Measurements from ENCODE around the gene HCFC1. TPM values are rescaled to one million over a fixed set of nuclear protein-coding genes. Genes with fewer than 3 reads are reported as not detected.

Gene HCFC1
- total and polyA plus RNA-seq, 2 of the 8 experiments (the other 6 are each of a cell fraction or from before 2014, with no cell fraction given) = 24.9 to 117 TPM

DNA sequence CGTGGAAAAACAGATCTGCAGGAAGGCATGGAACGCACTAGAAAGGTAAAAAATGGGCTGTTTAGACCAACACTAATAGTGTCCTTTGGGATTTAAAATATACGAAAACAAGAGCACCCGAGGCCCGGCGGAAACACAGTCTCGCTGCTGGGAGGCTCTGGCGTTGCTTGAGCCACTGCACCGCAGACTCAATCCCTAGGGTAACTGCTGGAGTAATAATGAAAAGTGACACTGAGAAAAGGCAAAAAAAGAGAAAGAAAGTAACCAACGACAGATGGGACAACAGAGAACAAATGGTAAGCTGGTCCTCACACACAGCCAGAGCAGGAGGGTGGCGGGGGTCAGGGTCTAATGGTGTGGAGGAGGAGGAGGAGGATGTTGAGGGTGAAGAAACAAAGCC, 32.7 kb upstream of the HCFC1 start (continued):
- TF ChIP-seq, protein P1, sequence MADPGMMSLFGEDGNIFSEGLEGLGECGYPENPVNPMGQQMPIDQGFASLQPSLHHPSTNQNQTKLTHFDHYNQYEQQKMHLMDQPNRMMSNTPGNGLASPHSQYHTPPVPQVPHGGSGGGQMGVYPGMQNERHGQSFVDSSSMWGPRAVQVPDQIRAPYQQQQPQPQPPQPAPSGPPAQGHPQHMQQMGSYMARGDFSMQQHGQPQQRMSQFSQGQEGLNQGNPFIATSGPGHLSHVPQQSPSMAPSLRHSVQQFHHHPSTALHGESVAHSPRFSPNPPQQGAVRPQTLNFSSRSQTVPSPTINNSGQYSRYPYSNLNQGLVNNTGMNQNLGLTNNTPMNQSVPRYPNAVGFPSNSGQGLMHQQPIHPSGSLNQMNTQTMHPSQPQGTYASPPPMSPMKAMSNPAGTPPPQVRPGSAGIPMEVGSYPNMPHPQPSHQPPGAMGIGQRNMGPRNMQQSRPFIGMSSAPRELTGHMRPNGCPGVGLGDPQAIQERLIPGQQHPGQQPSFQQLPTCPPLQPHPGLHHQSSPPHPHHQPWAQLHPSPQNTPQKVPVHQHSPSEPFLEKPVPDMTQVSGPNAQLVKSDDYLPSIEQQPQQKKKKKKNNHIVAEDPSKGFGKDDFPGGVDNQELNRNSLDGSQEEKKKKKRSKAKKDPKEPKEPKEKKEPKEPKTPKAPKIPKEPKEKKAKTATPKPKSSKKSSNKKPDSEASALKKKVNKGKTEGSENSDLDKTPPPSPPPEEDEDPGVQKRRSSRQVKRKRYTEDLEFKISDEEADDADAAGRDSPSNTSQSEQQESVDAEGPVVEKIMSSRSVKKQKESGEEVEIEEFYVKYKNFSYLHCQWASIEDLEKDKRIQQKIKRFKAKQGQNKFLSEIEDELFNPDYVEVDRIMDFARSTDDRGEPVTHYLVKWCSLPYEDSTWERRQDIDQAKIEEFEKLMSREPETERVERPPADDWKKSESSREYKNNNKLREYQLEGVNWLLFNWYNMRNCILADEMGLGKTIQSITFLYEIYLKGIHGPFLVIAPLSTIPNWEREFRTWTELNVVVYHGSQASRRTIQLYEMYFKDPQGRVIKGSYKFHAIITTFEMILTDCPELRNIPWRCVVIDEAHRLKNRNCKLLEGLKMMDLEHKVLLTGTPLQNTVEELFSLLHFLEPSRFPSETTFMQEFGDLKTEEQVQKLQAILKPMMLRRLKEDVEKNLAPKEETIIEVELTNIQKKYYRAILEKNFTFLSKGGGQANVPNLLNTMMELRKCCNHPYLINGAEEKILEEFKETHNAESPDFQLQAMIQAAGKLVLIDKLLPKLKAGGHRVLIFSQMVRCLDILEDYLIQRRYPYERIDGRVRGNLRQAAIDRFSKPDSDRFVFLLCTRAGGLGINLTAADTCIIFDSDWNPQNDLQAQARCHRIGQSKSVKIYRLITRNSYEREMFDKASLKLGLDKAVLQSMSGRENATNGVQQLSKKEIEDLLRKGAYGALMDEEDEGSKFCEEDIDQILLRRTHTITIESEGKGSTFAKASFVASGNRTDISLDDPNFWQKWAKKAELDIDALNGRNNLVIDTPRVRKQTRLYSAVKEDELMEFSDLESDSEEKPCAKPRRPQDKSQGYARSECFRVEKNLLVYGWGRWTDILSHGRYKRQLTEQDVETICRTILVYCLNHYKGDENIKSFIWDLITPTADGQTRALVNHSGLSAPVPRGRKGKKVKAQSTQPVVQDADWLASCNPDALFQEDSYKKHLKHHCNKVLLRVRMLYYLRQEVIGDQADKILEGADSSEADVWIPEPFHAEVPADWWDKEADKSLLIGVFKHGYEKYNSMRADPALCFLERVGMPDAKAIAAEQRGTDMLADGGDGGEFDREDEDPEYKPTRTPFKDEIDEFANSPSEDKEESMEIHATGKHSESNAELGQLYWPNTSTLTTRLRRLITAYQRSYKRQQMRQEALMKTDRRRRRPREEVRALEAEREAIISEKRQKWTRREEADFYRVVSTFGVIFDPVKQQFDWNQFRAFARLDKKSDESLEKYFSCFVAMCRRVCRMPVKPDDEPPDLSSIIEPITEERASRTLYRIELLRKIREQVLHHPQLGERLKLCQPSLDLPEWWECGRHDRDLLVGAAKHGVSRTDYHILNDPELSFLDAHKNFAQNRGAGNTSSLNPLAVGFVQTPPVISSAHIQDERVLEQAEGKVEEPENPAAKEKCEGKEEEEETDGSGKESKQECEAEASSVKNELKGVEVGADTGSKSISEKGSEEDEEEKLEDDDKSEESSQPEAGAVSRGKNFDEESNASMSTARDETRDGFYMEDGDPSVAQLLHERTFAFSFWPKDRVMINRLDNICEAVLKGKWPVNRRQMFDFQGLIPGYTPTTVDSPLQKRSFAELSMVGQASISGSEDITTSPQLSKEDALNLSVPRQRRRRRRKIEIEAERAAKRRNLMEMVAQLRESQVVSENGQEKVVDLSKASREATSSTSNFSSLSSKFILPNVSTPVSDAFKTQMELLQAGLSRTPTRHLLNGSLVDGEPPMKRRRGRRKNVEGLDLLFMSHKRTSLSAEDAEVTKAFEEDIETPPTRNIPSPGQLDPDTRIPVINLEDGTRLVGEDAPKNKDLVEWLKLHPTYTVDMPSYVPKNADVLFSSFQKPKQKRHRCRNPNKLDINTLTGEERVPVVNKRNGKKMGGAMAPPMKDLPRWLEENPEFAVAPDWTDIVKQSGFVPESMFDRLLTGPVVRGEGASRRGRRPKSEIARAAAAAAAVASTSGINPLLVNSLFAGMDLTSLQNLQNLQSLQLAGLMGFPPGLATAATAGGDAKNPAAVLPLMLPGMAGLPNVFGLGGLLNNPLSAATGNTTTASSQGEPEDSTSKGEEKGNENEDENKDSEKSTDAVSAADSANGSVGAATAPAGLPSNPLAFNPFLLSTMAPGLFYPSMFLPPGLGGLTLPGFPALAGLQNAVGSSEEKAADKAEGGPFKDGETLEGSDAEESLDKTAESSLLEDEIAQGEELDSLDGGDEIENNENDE (IDR thresholded peaks at IDR 0.05; ENCODE audit: insufficient replicate concordance, low read length) = no peak
- TF ChIP-seq TEAD4 (IDR thresholded peaks at IDR 0.05; ENCODE audit: low read depth, low read length) (no peak), SRF (IDR thresholded peaks at IDR 0.05; ENCODE audit: low read depth, low read length) (no peak), BCL11A (IDR thresholded peaks at IDR 0.05; ENCODE audit: low read depth in 2 of 2, low read length in 2 of 2) (no peak), RFX5 (IDR thresholded peaks at IDR 0.05; ENCODE audit: borderline replicate concordance, low read depth, low read length) (no peak)
